GM12801 (cell line): ENCODE measurements around the gene VSIG10L2.

Source experiments
- TF ChIP-seq, protein P1 (sequence below): IDR thresholded peaks from one replicate; pipeline ENCODE4 v1.5.1; 2011; ENCODE audit warnings: control low read depth; ENCODE audit not compliant: insufficient read length; ENCODE audit errors: extremely low read depth

The VSIG10L2 gene

DNA sequence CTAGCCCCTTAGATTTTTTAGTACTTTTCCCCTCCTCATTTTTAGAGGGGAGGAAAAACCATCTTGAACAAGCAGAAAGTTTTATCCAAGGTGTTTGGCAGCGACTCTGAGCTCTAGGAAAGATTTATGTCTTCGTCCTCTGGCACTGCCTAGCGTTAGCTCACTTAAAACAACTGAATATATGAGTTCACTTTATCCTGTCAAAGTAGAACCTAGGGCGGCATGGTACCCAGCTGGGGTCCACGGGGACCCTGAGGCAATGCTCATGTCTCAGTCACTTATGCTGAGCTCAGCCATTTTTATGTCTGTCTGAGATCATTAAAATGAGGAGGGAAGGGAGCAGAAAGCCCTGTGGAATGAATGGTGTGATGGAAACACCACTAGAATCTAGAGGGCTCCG lies 14.2 kb upstream of the VSIG10L2 start:
- TF ChIP-seq, protein P1, sequence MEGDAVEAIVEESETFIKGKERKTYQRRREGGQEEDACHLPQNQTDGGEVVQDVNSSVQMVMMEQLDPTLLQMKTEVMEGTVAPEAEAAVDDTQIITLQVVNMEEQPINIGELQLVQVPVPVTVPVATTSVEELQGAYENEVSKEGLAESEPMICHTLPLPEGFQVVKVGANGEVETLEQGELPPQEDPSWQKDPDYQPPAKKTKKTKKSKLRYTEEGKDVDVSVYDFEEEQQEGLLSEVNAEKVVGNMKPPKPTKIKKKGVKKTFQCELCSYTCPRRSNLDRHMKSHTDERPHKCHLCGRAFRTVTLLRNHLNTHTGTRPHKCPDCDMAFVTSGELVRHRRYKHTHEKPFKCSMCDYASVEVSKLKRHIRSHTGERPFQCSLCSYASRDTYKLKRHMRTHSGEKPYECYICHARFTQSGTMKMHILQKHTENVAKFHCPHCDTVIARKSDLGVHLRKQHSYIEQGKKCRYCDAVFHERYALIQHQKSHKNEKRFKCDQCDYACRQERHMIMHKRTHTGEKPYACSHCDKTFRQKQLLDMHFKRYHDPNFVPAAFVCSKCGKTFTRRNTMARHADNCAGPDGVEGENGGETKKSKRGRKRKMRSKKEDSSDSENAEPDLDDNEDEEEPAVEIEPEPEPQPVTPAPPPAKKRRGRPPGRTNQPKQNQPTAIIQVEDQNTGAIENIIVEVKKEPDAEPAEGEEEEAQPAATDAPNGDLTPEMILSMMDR = no peak

DNA sequence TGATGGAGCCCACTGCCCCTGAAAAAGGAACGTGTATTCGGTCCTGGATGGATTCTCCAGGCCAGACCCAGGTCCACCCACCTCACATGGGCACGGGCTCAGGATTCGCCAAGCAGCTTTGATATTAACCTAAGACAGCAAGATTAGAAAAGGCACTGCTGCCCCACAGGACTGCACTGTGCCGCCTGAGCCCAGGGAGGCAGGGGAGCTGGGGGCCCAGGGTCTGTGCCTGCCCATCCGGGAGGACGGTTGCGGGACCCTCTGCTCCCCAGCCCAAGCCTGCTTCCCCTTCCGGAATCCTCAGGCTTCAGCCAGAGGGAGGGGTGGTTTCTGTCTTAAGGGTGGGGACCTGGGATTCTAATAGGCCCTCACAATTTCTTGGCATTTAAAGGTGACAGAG lies 13.5 kb upstream of the VSIG10L2 start:
- TF ChIP-seq, protein P1 = no peak

GRCh38 chr11:125933030-125933813 lies 12.6 kb upstream of the VSIG10L2 start:
- TF ChIP-seq, protein P1 = no peak

- TF ChIP-seq, protein P1 = no peak
These were observed 11.4 kb upstream of the VSIG10L2 start for GRCh38 chr11:125934473-125934872.

DNA sequence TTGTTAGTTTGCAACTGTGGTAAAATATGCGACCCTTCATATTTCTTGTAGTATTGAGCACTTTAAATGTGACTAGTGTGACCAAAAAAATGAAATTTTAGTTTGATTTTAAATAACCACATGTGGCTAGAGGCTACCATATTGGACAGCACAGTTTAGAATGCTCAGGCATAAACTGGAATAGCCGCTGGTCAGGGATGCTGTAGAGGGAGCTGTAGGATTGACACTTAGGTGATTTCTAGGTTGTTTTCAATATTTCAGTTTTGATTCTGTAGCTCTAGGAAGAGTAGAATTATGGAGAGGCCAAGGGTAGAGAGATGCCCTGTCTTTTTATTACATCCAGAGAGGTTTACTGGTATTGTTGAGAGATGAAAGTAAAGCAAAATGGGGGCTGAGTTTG lies 10.8 kb upstream of the VSIG10L2 start:
- TF ChIP-seq, protein P1 = no peak

DNA sequence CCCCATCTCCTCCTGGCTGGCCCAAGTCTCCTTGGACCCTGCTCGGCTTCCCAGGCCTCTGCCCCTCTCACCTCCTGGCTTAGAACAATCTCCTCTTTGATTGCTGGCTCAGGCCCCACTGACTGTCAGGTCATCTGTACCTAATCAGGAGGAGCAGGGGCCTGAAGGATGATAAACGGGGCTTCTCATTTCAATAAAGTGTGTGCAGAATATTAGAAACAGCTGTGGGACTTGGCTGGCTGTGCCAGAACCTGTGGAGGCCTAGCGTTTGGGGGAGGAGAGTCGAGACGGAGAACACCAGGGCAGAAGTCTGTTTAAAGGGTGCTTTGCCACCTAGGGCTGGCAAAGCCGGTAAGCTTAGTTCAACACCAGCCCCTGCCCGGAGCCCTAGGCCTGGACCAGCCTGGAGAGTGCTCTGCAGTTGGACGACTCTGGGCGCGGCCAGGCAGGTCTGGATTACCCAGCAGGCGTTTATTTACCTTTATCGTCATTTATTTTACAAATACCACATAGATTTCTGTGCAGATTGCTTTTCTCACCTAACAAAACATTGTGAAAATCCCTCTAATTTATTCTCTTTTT lies 10.1 kb upstream of the VSIG10L2 start:
- TF ChIP-seq, protein P1 = no peak

DNA sequence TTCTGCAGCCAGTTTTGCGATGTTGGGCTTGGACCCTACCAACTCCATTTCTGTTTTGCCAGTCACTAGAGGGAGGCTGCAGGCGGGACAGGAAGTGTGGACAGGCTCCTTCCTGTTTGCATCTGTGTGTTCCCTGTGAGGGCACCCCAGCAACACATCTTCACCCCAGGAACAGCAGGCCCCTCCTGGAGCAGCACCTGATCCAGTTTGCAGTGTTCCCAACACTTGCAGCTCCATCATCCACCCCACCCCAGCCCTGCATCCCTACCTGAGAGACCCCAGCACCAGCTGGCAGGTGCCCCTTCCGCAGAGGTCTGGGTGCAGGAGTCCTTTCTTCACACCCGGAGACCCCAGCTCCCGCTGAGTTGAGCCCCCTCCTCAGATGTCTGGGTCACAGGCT lies 7.4 kb upstream of the VSIG10L2 start:
- TF ChIP-seq, protein P1 = no peak
